CD14-positive monocyte (primary cell): ENCODE measurements around the gene RHOBTB1. TPM values are rescaled to one million over a fixed set of nuclear protein-coding genes. Genes with fewer than 3 reads are reported as not detected.

Source experiments
- DNase-seq, 3 donors: peaks; one replicate each; pipeline ENCODE4 v3.0.0-alpha.2; 2011 to 2022
- H2AFZ ChIP-seq: 2 replicates; pipeline ENCODE4 v1.6.0; 2012; ENCODE audit warnings: mild to moderate bottlenecking, low read depth, low read length, inconsistent platforms; ENCODE audit not compliant: insufficient read depth, poor library complexity, severe bottlenecking
- H3K27ac ChIP-seq, 2 donors: 1 replicate in 1 of 2; 2 replicates in 1 of 2; pipeline ENCODE4 v1.5.1; 2012 to 2013; ENCODE audit warnings: low read length in 2 of 2, control low read depth in 1 of 2, inconsistent platforms in 1 of 2, low read depth in 1 of 2, mild to moderate bottlenecking in 1 of 2
- H3K27me3 ChIP-seq, 2 donors: one replicate each; pipeline versions ENCODE4 v1.6.0 to v1.6.1; 2011 to 2013; ENCODE audit warnings: low read length in 2 of 2; ENCODE audit not compliant: control insufficient read depth in 2 of 2, insufficient read depth in 2 of 2
- H3K36me3 ChIP-seq, 2 donors: replicated peaks in 1 of 2; 1 replicate in 1 of 2; 2 replicates in 1 of 2; pipeline versions ENCODE4 v1.5.1 to v1.6.1; 2012 to 2013; ENCODE audit warnings: low read length in 2 of 2, control low read depth in 1 of 2, inconsistent platforms in 1 of 2, mild to moderate bottlenecking in 1 of 2; ENCODE audit not compliant: insufficient read depth in 2 of 2, control insufficient read depth in 1 of 2
- H3K4me1 ChIP-seq, 2 donors: 1 replicate in 1 of 2; 2 replicates in 1 of 2; pipeline versions ENCODE4 v1.5.1 to v1.6.1; 2012 to 2013; ENCODE audit warnings: low read length in 2 of 2, control low read depth in 1 of 2, inconsistent platforms in 1 of 2, mild to moderate bottlenecking in 1 of 2, moderate library complexity in 1 of 2; ENCODE audit not compliant: insufficient read depth in 2 of 2, control insufficient read depth in 1 of 2
- H3K4me2 ChIP-seq: replicated peaks from 2 replicates; pipeline ENCODE3; 2012; ENCODE audit warnings: low read length, moderate library complexity, mild to moderate bottlenecking; ENCODE audit not compliant: poor library complexity, severe bottlenecking; ENCODE audit errors: extremely low read depth
- H3K4me3 ChIP-seq, 3 experiments: fragments of 200-600 bp in 1 of 3; sonication (generic) in 1 of 3; replicated peaks in 1 of 3; 1 replicate in 2 of 3; 2 replicates in 1 of 3; pipeline ENCODE4 v1.5.1; 2011 to 2013; ENCODE audit warnings: low read length in 3 of 3, mild to moderate bottlenecking in 3 of 3, control low read depth in 2 of 3, low read depth in 2 of 3, inconsistent platforms in 1 of 3, moderate library complexity in 1 of 3
- H3K79me2 ChIP-seq: 2 replicates; pipeline ENCODE4 v1.6.0; 2012; ENCODE audit warnings: mild to moderate bottlenecking, control low read depth, inconsistent platforms, low read length, moderate library complexity; ENCODE audit not compliant: insufficient read depth
- H3K9ac ChIP-seq: 2 replicates; pipeline ENCODE4 v1.6.0; 2017; ENCODE audit warnings: low read length, mild to moderate bottlenecking; ENCODE audit not compliant: insufficient read depth, poor library complexity, severe bottlenecking
- H3K9me3 ChIP-seq, 2 donors: replicated peaks in 1 of 2; 1 replicate in 1 of 2; 2 replicates in 1 of 2; pipeline versions ENCODE4 v1.5.1 to v1.6.1; 2012 to 2013; ENCODE audit warnings: low read length in 2 of 2, control low read depth in 1 of 2; ENCODE audit not compliant: control insufficient read depth in 1 of 2, insufficient read depth in 1 of 2
- H4K20me1 ChIP-seq: 2 replicates; pipeline ENCODE4 v1.6.0; 2012; ENCODE audit warnings: mild to moderate bottlenecking, low read length, control low read depth, moderate library complexity; ENCODE audit not compliant: insufficient read depth
- H3K27ac Mint-ChIP-seq, 7 donors: one replicate each; pipeline ENCODE4 v1.8.0; 2020; ENCODE audit warnings: mild to moderate bottlenecking in 7 of 7, mixed read lengths in 7 of 7, moderate library complexity in 6 of 7, inconsistent platforms in 2 of 7
- H3K27me3 Mint-ChIP-seq, 3 donors: one replicate each; pipeline ENCODE4 v1.8.0; 2021 to 2022; ENCODE audit warnings: low read depth in 3 of 3, mild to moderate bottlenecking in 3 of 3, mixed read lengths in 3 of 3, moderate library complexity in 3 of 3, inconsistent platforms in 1 of 3
- H3K36me3 Mint-ChIP-seq, 2 donors: one replicate each; pipeline ENCODE4 v1.8.0; 2020; ENCODE audit warnings: mixed read lengths in 2 of 2, inconsistent platforms in 1 of 2, mild to moderate bottlenecking in 1 of 2
- H3K4me1 Mint-ChIP-seq: one replicate; pipeline ENCODE4 v1.8.0; 2020; ENCODE audit warnings: mild to moderate bottlenecking, mixed read lengths
- H3K4me3 Mint-ChIP-seq, 2 donors: one replicate each; pipeline ENCODE4 v1.8.0; 2020; ENCODE audit warnings: mild to moderate bottlenecking in 2 of 2, mixed read lengths in 2 of 2, moderate library complexity in 1 of 2
- H3K9me3 Mint-ChIP-seq, 7 donors: one replicate each; pipeline ENCODE4 v1.8.0; 2020 to 2022; ENCODE audit warnings: mixed read lengths in 7 of 7, mild to moderate bottlenecking in 6 of 7, moderate library complexity in 6 of 7, inconsistent platforms in 2 of 7
- WGBS: methylation state at CpG from one replicate; pipeline ENCODE4 v1.1.5; 2013; ENCODE audit warnings: missing lambda C conversion rate; ENCODE audit not compliant: insufficient coverage; 5-methylcytosine and 5-hydroxymethylcytosine counted together
- intact Hi-C, 2 donors: fragments of 100-400 bp; cut with micrococcal nuclease; formaldehyde crosslinking; loops; one replicate each; pipeline versions ENCODE4 v1.15.0 to v1.15.1; 2023
- polyA plus RNA-seq, 3 donors: library from polyadenylated mRNA; depleted of rRNA in 1 of 3; unstranded in 2 of 3; stranded (reverse) in 1 of 3; fragments of 300-500 nt in 2 of 3; fragments of >200 nt in 1 of 3; fragmentation: Illumina TruSeq in 2 of 3; gene quantifications; 1 replicate in 2 of 3; 2 replicates in 1 of 3; pipeline ENCODE4 v1.2.3, GENCODE V29; 2012 to 2021
- TF ChIP-seq, protein P1 (sequence below): fragments of 200-600 bp; IDR thresholded peaks from one replicate; pipeline ENCODE4 v1.8.0; 2022; ENCODE audit warnings: antibody characterized with exemption, mild to moderate bottlenecking

RHOBTB1 gene
- polyA plus RNA-seq, 3 donors = 0.41 to 0.96 (median 0.62) TPM

DNA sequence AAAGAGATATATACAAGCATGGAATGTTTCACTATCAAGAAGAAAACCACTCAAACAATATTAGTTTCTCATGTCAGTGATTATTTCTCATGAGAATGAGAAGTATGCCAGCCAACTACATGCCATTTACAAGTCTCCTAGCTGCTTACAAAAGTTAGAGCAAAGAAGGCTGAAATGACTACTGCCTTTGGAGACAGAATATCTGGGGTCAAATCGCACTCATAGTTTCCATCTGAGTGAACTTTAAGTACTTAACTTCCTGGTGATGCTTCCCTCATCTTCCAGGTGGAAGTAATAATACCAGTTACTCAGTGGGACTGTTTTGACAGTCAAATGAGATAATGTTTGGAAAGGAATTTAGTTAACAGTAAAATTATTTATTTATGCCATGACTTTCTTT lies 42.0 kb upstream of the RHOBTB1 start:
- Mint-ChIP-seq H3K36me3 (no peaks in the 10 kb centered on the region), H3K27me3 (peaks cover 0 to 5% (median 1%) of the 10 kb centered on the region in 3 donors), H3K4me3 (no peak overlapping the region), H3K4me1 (no peaks in the 10 kb centered on the region), H3K9me3 (peaks cover 0 to 7% (median 4%) of the 10 kb centered on the region in 7 donors), H3K27ac (no peak overlapping the region)
- Histone ChIP-seq H3K4me2 (no peak overlapping the region), H3K4me1 (no peaks in the 10 kb centered on the region), H3K9me3 (no peaks in the 10 kb centered on the region), H3K9ac (no peak overlapping the region), H3K79me2 (no peaks in the 10 kb centered on the region), H2AFZ (no peak overlapping the region), H3K27me3 (no peaks in the 10 kb centered on the region), H3K4me3 (no peak overlapping the region), H3K36me3 (no peaks in the 10 kb centered on the region), H4K20me1 (no peaks in the 10 kb centered on the region), H3K27ac (no peak overlapping the region)
- 100% methylated on average over 1 of the region's 1 CpG for WGBS
- intact Hi-C loops = no loop called here
- TF ChIP-seq, protein P1, sequence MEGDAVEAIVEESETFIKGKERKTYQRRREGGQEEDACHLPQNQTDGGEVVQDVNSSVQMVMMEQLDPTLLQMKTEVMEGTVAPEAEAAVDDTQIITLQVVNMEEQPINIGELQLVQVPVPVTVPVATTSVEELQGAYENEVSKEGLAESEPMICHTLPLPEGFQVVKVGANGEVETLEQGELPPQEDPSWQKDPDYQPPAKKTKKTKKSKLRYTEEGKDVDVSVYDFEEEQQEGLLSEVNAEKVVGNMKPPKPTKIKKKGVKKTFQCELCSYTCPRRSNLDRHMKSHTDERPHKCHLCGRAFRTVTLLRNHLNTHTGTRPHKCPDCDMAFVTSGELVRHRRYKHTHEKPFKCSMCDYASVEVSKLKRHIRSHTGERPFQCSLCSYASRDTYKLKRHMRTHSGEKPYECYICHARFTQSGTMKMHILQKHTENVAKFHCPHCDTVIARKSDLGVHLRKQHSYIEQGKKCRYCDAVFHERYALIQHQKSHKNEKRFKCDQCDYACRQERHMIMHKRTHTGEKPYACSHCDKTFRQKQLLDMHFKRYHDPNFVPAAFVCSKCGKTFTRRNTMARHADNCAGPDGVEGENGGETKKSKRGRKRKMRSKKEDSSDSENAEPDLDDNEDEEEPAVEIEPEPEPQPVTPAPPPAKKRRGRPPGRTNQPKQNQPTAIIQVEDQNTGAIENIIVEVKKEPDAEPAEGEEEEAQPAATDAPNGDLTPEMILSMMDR = no peak
- no peak for DNase-seq

DNA sequence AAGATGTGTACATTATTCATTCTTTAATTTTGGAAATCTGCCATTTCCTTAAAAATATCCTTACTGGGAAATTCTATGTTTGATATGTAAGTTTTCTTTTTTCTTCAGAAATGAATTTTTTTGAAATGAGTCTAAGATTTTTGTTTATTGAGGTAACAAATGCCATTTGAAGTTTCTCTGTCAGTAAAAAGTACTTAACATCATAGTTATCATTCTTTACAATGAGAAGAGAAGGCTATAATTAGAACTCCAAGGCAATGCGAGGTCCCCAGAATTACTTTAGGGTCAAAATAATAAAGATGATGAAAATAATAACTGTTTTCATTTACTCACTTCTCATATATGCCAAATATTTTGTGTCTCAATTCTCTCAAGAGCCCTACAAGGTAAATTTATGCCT lies 37.0 kb upstream of the RHOBTB1 start:
- no peaks in the 10 kb centered on the region for H4K20me1 ChIP-seq
- no peak overlapping the region for H3K27ac ChIP-seq
- TF ChIP-seq, protein P1 = no peak
- no peak overlapping the region for H3K4me2 ChIP-seq
- Mint-ChIP-seq H3K27ac (no peak overlapping the region), H3K36me3 (no peaks in the 10 kb centered on the region), H3K4me1 (peaks cover 5% of the 10 kb centered on the region), H3K4me3 (no peak overlapping the region), H3K9me3 (no peaks in the 10 kb centered on the region), H3K27me3 (peaks cover 0 to 2% (median 1%) of the 10 kb centered on the region in 3 donors)
- no peaks in the 10 kb centered on the region for H3K4me1 ChIP-seq
- H3K79me2 ChIP-seq = no peaks in the 10 kb centered on the region
- no peak overlapping the region for H3K4me3 ChIP-seq
- H3K27me3 ChIP-seq = no peaks in the 10 kb centered on the region
- H3K9ac ChIP-seq = no peak overlapping the region
- no peaks in the 10 kb centered on the region for H3K9me3 ChIP-seq
- no CpG with 5 or more reads among the region's 1 CpG for WGBS
- DNase-seq = no peak
- no peak overlapping the region for H2AFZ ChIP-seq
- intact Hi-C loops = no loop called here
- no peaks in the 10 kb centered on the region for H3K36me3 ChIP-seq
